A549 (cell line): ENCODE results near the gene MYH16. TPM values are rescaled to one million over a fixed set of nuclear protein-coding genes. Genes with fewer than 3 reads are reported as not detected.

Source experiments
- ATAC-seq, 2 experiments: fragments of 200-7000 bp in 1 of 2; fragments of >200 bp in 1 of 2; cut with Nextera tagmentation in 1 of 2; cut with Tn5 transposase in 1 of 2; 3 replicates each; pipeline versions ENCODE4 v1.8.0 to v1.9.1; 2018 to 2020; ENCODE audit warnings: mild to moderate bottlenecking in 1 of 2, moderate library complexity in 1 of 2
- CTCF ChIA-PET: fragments of 300-600 bp; sonication (Branson Sonifier 250); formaldehyde crosslinking; extraction: SDS; loops from one replicate; lab custom pipeline; 2021; ENCODE audit warnings: antibody characterized with exemption, inconsistent platforms; lab: Yijun Ruan, JAX
- POLR2A ChIA-PET: fragments of 350-600 bp; formaldehyde crosslinking; extraction: SDS; loops from one replicate; lab custom pipeline; 2021; ENCODE audit warnings: antibody characterized with exemption, inconsistent platforms; lab: Yijun Ruan, JAX
- DNase-seq, 2 experiments: peaks; one replicate each; pipeline versions ENCODE4 v3.0.0 to v3.0.0-alpha.2; 2011 to 2016; ENCODE audit warnings: low read depth in 1 of 2, low spot score in 1 of 2
- FAIRE-seq: peaks from 2 replicates; lab custom pipeline; 2011; peaks lifted over from hg19 to GRCh38; lab: Jason Lieb, UNC
- H3K27ac ChIP-seq, 2 experiments: fragments of >200 bp; sonication (Bioruptor Twin); formaldehyde crosslinking; 3 replicates each; pipeline ENCODE4 v1.5.1; 2016 to 2017
- H3K4me1 ChIP-seq: fragments of >200 bp; sonication (Bioruptor Twin); formaldehyde crosslinking; 3 replicates; pipeline ENCODE4 v1.6.1; 2016
- H3K4me2 ChIP-seq: fragments of >200 bp; sonication (Bioruptor Twin); formaldehyde crosslinking; 3 replicates; pipeline ENCODE4 v1.6.1; 2016
- H3K4me3 ChIP-seq: fragments of >200 bp; sonication (Bioruptor Twin); formaldehyde crosslinking; 3 replicates; pipeline ENCODE4 v1.5.1; 2016
- H3K9me3 ChIP-seq: fragments of >200 bp; sonication (Bioruptor Twin); formaldehyde crosslinking; 3 replicates; pipeline ENCODE4 v1.6.1; 2016
- BHLHE40 ChIP-seq: IDR thresholded peaks from 2 replicates; pipeline ENCODE4 v1.6.1; 2012; ENCODE audit warnings: low read depth, low read length, inconsistent platforms
- CBX2 ChIP-seq: fragments of 200-600 bp; sonication (generic); IDR thresholded peaks from 2 replicates; pipeline ENCODE4 v1.6.1; 2016; ENCODE audit warnings: low read depth, mild to moderate bottlenecking, borderline replicate concordance
- CBX8 ChIP-seq: fragments of 200-600 bp; sonication (generic); IDR thresholded peaks from 2 replicates; pipeline ENCODE4 v1.6.1; 2016
- CHD2 ChIP-seq: fragments of 150-350 bp; IDR thresholded peaks from 2 replicates; pipeline ENCODE4 v1.6.1; 2014; ENCODE audit warnings: low read length; ENCODE audit not compliant: partially characterized antibody
- CHD4 ChIP-seq: fragments of 200-600 bp; sonication (generic); IDR thresholded peaks from 2 replicates; pipeline ENCODE4 v1.6.1; 2016; ENCODE audit warnings: antibody characterized with exemption, mild to moderate bottlenecking, borderline replicate concordance
- EP300 ChIP-seq, 2 experiments: fragments of >200 bp; sonication (Bioruptor Twin); formaldehyde crosslinking; IDR thresholded peaks; 2 replicates in 1 of 2; 3 replicates in 1 of 2; pipeline ENCODE4 v1.6.1; 2016 to 2017
- ESRRA ChIP-seq: fragments of 150-350 bp; IDR thresholded peaks from 2 replicates; pipeline ENCODE4 v1.6.1; 2014; ENCODE audit warnings: mild to moderate bottlenecking, low read length, borderline replicate concordance
- HDAC2 ChIP-seq: fragments of 200-600 bp; sonication (generic); IDR thresholded peaks from 2 replicates; pipeline ENCODE4 v1.6.1; 2016
- HEYL ChIP-seq: fragments of 250-450 bp; sonication (Bioruptor Pico); IDR thresholded peaks from 2 replicates; pipeline ENCODE4 v1.8.0; 2021; ENCODE audit warnings: mild to moderate bottlenecking, moderate library complexity
- HOXA7 ChIP-seq: fragments of 250-450 bp; sonication (Bioruptor Pico); IDR thresholded peaks from 2 replicates; pipeline ENCODE4 v1.5.0; 2020; ENCODE audit warnings: mild to moderate bottlenecking, moderate library complexity
- HOXB13 ChIP-seq: fragments of 250-450 bp; sonication (Bioruptor Pico); IDR thresholded peaks from 2 replicates; pipeline ENCODE4 v1.5.0; 2020; ENCODE audit warnings: low read depth, mild to moderate bottlenecking, moderate library complexity
- KDM1A ChIP-seq: fragments of 200-600 bp; sonication (generic); IDR thresholded peaks from 2 replicates; pipeline ENCODE4 v1.6.1; 2016; ENCODE audit warnings: low read depth, mild to moderate bottlenecking
- KDM5A ChIP-seq: fragments of 200-600 bp; sonication (generic); IDR thresholded peaks from 2 replicates; pipeline ENCODE4 v1.6.1; 2016; ENCODE audit warnings: antibody characterized with exemption, mild to moderate bottlenecking
- MAFK ChIP-seq: fragments of 450-650 bp; IDR thresholded peaks from 2 replicates; pipeline ENCODE4 v1.6.1; 2014; ENCODE audit not compliant: partially characterized antibody
- MAX ChIP-seq: IDR thresholded peaks from 2 replicates; pipeline ENCODE4 v1.6.1; 2012
- NFE2L2 ChIP-seq: fragments of 150-350 bp; conservative IDR thresholded peaks from 2 replicates; pipeline ENCODE4 v1.6.1; 2014; ENCODE audit warnings: low read length
- NPAS2 ChIP-seq: fragments of 250-450 bp; sonication (Bioruptor Pico); IDR thresholded peaks from 2 replicates; pipeline ENCODE4 v1.8.0; 2022; ENCODE audit warnings: mild to moderate bottlenecking, moderate library complexity, borderline replicate concordance
- NR3C1 ChIP-seq: fragments of >200 bp; sonication (Bioruptor Twin); formaldehyde crosslinking; IDR thresholded peaks from 3 replicates; pipeline ENCODE4 v1.6.1; 2017
- POLR2A ChIP-seq: IDR thresholded peaks from 2 replicates; pipeline ENCODE4 v1.6.1; 2012; ENCODE audit warnings: mild to moderate bottlenecking, low read length
- POLR2AphosphoS2 ChIP-seq: conservative IDR thresholded peaks from 2 replicates; pipeline ENCODE4 v1.6.1; 2012; ENCODE audit warnings: low read length, improper control_type of control experiment, inconsistent platforms
- RAD21 ChIP-seq, 2 experiments: fragments of >200 bp in 1 of 2; sonication (Bioruptor Twin) in 1 of 2; formaldehyde crosslinking in 1 of 2; IDR thresholded peaks in 1 of 2; conservative IDR thresholded peaks in 1 of 2; 2 replicates in 1 of 2; 3 replicates in 1 of 2; pipeline ENCODE4 v1.6.1; 2012 to 2018; ENCODE audit warnings: inconsistent platforms in 1 of 2
- RCOR1 ChIP-seq: fragments of 150-350 bp; IDR thresholded peaks from 2 replicates; pipeline ENCODE4 v1.6.1; 2014; ENCODE audit warnings: antibody characterized with exemption, low read length, low read depth
- REST ChIP-seq: fragments of 200-600 bp; sonication (generic); IDR thresholded peaks from 2 replicates; pipeline ENCODE4 v1.6.1; 2016; ENCODE audit warnings: antibody characterized with exemption, mild to moderate bottlenecking, moderate library complexity
- RNF2 ChIP-seq: fragments of 200-600 bp; sonication (generic); IDR thresholded peaks from 2 replicates; pipeline ENCODE4 v1.6.1; 2016; ENCODE audit warnings: low read depth, mild to moderate bottlenecking, antibody characterized with exemption, moderate library complexity, borderline replicate concordance
- SMC3 ChIP-seq: fragments of >200 bp; sonication (Bioruptor Twin); formaldehyde crosslinking; IDR thresholded peaks from 3 replicates; pipeline ENCODE4 v1.6.1; 2018; ENCODE audit warnings: inconsistent platforms
- TFCP2L1 ChIP-seq: fragments of 250-450 bp; sonication (Bioruptor Pico); IDR thresholded peaks from 2 replicates; pipeline ENCODE4 v1.5.0; 2021; ENCODE audit warnings: mild to moderate bottlenecking
- TP53 ChIP-seq: fragments of 250-450 bp; sonication (Bioruptor Pico); IDR thresholded peaks from 2 replicates; pipeline ENCODE4 v1.5.0; 2021; ENCODE audit warnings: mild to moderate bottlenecking, moderate library complexity
- ZC3H11A ChIP-seq: fragments of 450-650 bp; IDR thresholded peaks from 2 replicates; pipeline ENCODE4 v1.6.1; 2014; ENCODE audit warnings: antibody characterized with exemption, mild to moderate bottlenecking
- WGBS: methylation state at CpG from one replicate; pipeline ENCODE4 v1.1.6; 2017; ENCODE audit errors: missing lambda C conversion rate; 5-methylcytosine and 5-hydroxymethylcytosine counted together
- polyA plus RNA-seq, 4 experiments: library from polyadenylated mRNA; depleted of rRNA in 3 of 4; stranded (reverse); fragments of >200 nt; fragmentation: RNase III in 1 of 4; extraction: RNeasy Plus Mini Kit Qiagen cat#74134 plus additional on column Dnase treatment in 1 of 4; gene quantifications; 2 replicates in 3 of 4; 3 replicates in 1 of 4; pipeline ENCODE4 v1.2.3, GENCODE V29; 2011 to 2017

MYH16 gene
- polyA plus RNA-seq, 2 of the 4 experiments (the other 2 are of a cell fraction): 0.28 to 0.31 TPM

- 88% methylated on average over 7 of the region's 7 CpGs for WGBS
- CTCF ChIA-PET: interaction anchor here (1.3 kb wide), 1 partner anchor 10 kb away, joined by 3 read pairs; no protein-coding TSS in a partner anchor
Measured at GRCh38 chr7:99257675-99258074, 15.0 kb upstream of the MYH16 start.

GRCh38 chr7:99258501-99258900 is 14.1 kb upstream of the MYH16 start:
- TF ChIP-seq EP300 (IDR thresholded peaks at IDR 0.05) (no peak), KDM1A (no peak), BHLHE40 (no peak), NPAS2 (CRISPR knock-in tag) (no peak), KDM5A (no peak), SMC3 (no peak), REST (no peak)
- no peaks in the 10 kb centered on the region for H3K4me1 ChIP-seq
- CTCF ChIA-PET: interaction anchor here (0.7 to 1.3 kb wide), 2 partner anchors 9 to 54 kb away, joined by 3 read pairs; no protein-coding TSS in a partner anchor
- ATAC-seq (no peak), FAIRE-seq (no peak), DNase-seq (no peak)
- no peaks in the 10 kb centered on the region for H3K9me3 ChIP-seq
- POLR2A ChIA-PET: no interaction called here
- WGBS: 45% methylated on average over 2 of the region's 2 CpGs
- H3K4me3 ChIP-seq: no peak overlapping the region
- H3K27ac ChIP-seq: no peak overlapping the region
- H3K4me2 ChIP-seq: no peak overlapping the region

More at GRCh38 chr7:99257675-99258074, 15.0 kb upstream of the MYH16 start:
- TF ChIP-seq ESRRA (no peak), MAFK (no peak), RNF2 (no peak), REST (no peak), TP53 (CRISPR knock-in tag) (no peak), CHD4 (no peak), RAD21 (conservative IDR thresholded peaks at IDR 0.05 in 1 of 2, IDR thresholded peaks at IDR 0.05 in 1 of 2) (no peak)
- Histone ChIP-seq H3K4me3 (no peak overlapping the region), H3K4me1 (no peaks in the 10 kb centered on the region), H3K27ac (no peak overlapping the region), H3K4me2 (no peak overlapping the region), H3K9me3 (no peaks in the 10 kb centered on the region)
- DNase-seq: no peak
- POLR2A ChIA-PET: no interaction called here
- FAIRE-seq: no peak
- ATAC-seq: no peak

GRCh38 chr7:99260395-99260794 is 12.2 kb upstream of the MYH16 start:
- no peak for FAIRE-seq
- Histone ChIP-seq H3K4me3 (no peak overlapping the region), H3K9me3 (no peaks in the 10 kb centered on the region), H3K4me2 (no peak overlapping the region), H3K27ac (no peak overlapping the region), H3K4me1 (no peaks in the 10 kb centered on the region)
- WGBS: 90% methylated on average over 1 of the region's 1 CpG
- ChIA-PET POLR2A (no interaction called here), CTCF (interaction anchor here (1.4 kb wide), 1 partner anchor 11 kb away, joined by 3 read pairs; no protein-coding TSS in a partner anchor)
- no peak for DNase-seq
- TF ChIP-seq KDM1A: no peak
- no peak for TF ChIP-seq KDM5A
- no peak for TF ChIP-seq NR3C1
- TF ChIP-seq BHLHE40: no peak
- no peak for TF ChIP-seq HOXA7 (CRISPR knock-in tag)
- TF ChIP-seq MAX: no peak
- no peak for TF ChIP-seq HEYL (CRISPR knock-in tag)
- TF ChIP-seq RCOR1: no peak
- no peak for TF ChIP-seq CBX2
- TF ChIP-seq ZC3H11A: no peak
- TF ChIP-seq POLR2AphosphoS2: no peak
- no peak for TF ChIP-seq HDAC2
- no peak for TF ChIP-seq HOXB13 (CRISPR knock-in tag)
- TF ChIP-seq CBX8: no peak
- TF ChIP-seq TP53 (CRISPR knock-in tag): no peak
- no peak for TF ChIP-seq POLR2A
- no peak for TF ChIP-seq TFCP2L1 (CRISPR knock-in tag)
- TF ChIP-seq CHD2: no peak
- no peak for TF ChIP-seq NFE2L2
- TF ChIP-seq, all 56 proteins: peak for 0
- no peak for ATAC-seq
